MV-4-11 (cell line): ENCODE measurements around the gene RNASE8.

Experiments
- DNase-seq: peaks from one replicate; lab custom pipeline; 2025; lab: John Stamatoyannopoulos, UW

RNASE8 gene

GRCh38 chr14:21053184-21054122, 4.2 kb upstream of the RNASE8 start:
- no peak for DNase-seq

- DNase-seq, result no peak
Measured at GRCh38 chr14:21054123-21054767, 3.4 kb upstream of the RNASE8 start.

GRCh38 chr14:21054768-21055145, 2.9 kb upstream of the RNASE8 start:
- DNase-seq, result no peak

GRCh38 chr14:21055432-21056117, 2.0 kb upstream of the RNASE8 start:
- DNase-seq, result no peak

- DNase-seq, result no peak
Measured at GRCh38 chr14:21056520-21057163, 980 bp upstream of the RNASE8 start.

GRCh38 chr14:21058903-21059302, 1.3 kb downstream of the RNASE8 start:
- DNase-seq, result no peak

- DNase-seq, result no peak
Measured at GRCh38 chr14:21059842-21060613, 2.4 kb downstream of the RNASE8 start.

- DNase-seq, result no peak
Measured at GRCh38 chr14:21060614-21061346, 3.2 kb downstream of the RNASE8 start.

- DNase-seq, result no peak
Measured at GRCh38 chr14:21061347-21061668, 3.7 kb downstream of the RNASE8 start.

GRCh38 chr14:21063479-21063878, 5.9 kb downstream of the RNASE8 start:
- DNase-seq, result no peak

- no peak for DNase-seq
Measured at GRCh38 chr14:21066882-21067502, 9.4 kb downstream of the RNASE8 start.

- peak; percentile 43 for DNase-seq
Measured at GRCh38 chr14:21068521-21069387, 11.1 kb downstream of the RNASE8 start.

GRCh38 chr14:21069388-21070082, 11.9 kb downstream of the RNASE8 start:
- DNase-seq, result no peak

- DNase-seq, result no peak
Measured at GRCh38 chr14:21070083-21070609, 12.5 kb downstream of the RNASE8 start, which contains the start of gene ARHGEF40. ARHGEF40 (plus strand) TSS chr14:21070304; CDS start chr14:21070397, 93 bp downstream.

GRCh38 chr14:21070610-21071224, 13.1 kb downstream of the RNASE8 start:
- peak; percentile 68 for DNase-seq

GRCh38 chr14:21071225-21072030, 13.8 kb downstream of the RNASE8 start:
- peak; percentile 95 for DNase-seq

GRCh38 chr14:21072031-21072473, 14.4 kb downstream of the RNASE8 start:
- DNase-seq, result peak; percentile 95
